GM23338 (cell line): ENCODE data around the gene CENPP. TPM values are rescaled to one million over a fixed set of nuclear protein-coding genes. Genes with fewer than 3 reads are reported as not detected.

ENCODE experiments used
- ATAC-seq: fragments of 200-7000 bp; cut with Tn5 transposase; 3 replicates; pipeline ENCODE4 v1.9.1; 2020
- DNase-seq: peaks from one replicate; pipeline ENCODE4 v3.0.0-alpha.2; 2015; ENCODE audit warnings: low spot score
- H2AFZ ChIP-seq: fragments of 200-600 bp; sonication (generic); 2 replicates; pipeline ENCODE4 v1.8.0; 2016; ENCODE audit warnings: antibody characterized with exemption, mild to moderate bottlenecking, moderate library complexity
- H3F3A ChIP-seq: fragments of 200-600 bp; sonication (generic); replicated peaks from 2 replicates; pipeline ENCODE4 v1.8.0; 2017; ENCODE audit warnings: antibody characterized with exemption, mixed run types, low read depth
- H3K27ac ChIP-seq: fragments of 200-600 bp; sonication (generic); 2 replicates; pipeline ENCODE4 v1.6.1; 2016; ENCODE audit warnings: low read depth
- H3K27me3 ChIP-seq: fragments of 200-600 bp; sonication (generic); 2 replicates; pipeline ENCODE4 v1.8.0; 2016; ENCODE audit warnings: mild to moderate bottlenecking, mixed run types, moderate library complexity; ENCODE audit not compliant: insufficient read depth
- H3K36me3 ChIP-seq: fragments of 200-600 bp; sonication (generic); 2 replicates; pipeline ENCODE4 v1.8.0; 2016; ENCODE audit warnings: mild to moderate bottlenecking; ENCODE audit not compliant: insufficient read depth
- H3K4me1 ChIP-seq: fragments of 200-600 bp; sonication (generic); 2 replicates; pipeline ENCODE4 v1.8.0; 2016; ENCODE audit warnings: mild to moderate bottlenecking, moderate library complexity; ENCODE audit not compliant: insufficient read depth
- H3K4me2 ChIP-seq: fragments of 200-600 bp; sonication (generic); 2 replicates; pipeline ENCODE4 v1.7.1; 2017; ENCODE audit warnings: mixed run types
- H3K4me3 ChIP-seq: fragments of 200-600 bp; sonication (generic); 2 replicates; pipeline ENCODE4 v1.6.1; 2016; ENCODE audit warnings: mixed run types
- H3K79me2 ChIP-seq: fragments of 200-600 bp; sonication (generic); replicated peaks from 2 replicates; pipeline ENCODE4 v1.8.0; 2017; ENCODE audit warnings: mild to moderate bottlenecking; ENCODE audit not compliant: insufficient read depth
- H3K9me2 ChIP-seq: fragments of 200-600 bp; sonication (generic); 2 replicates; pipeline ENCODE4 v1.8.0; 2017; ENCODE audit not compliant: insufficient read depth
- H4K20me1 ChIP-seq: fragments of 200-600 bp; sonication (generic); replicated peaks from 2 replicates; pipeline ENCODE4 v1.8.0; 2017; ENCODE audit warnings: mild to moderate bottlenecking; ENCODE audit not compliant: insufficient read depth
- H3K27ac Mint-ChIP-seq: 2 replicates; pipeline ENCODE4 v1.8.0; 2020; ENCODE audit warnings: inconsistent platforms, mild to moderate bottlenecking, moderate library complexity, mixed read lengths
- H3K27me3 Mint-ChIP-seq: 3 replicates; pipeline ENCODE4 v1.8.0; 2022; ENCODE audit warnings: low read depth, mild to moderate bottlenecking, moderate library complexity, mixed read lengths, inconsistent platforms; ENCODE audit not compliant: insufficient read depth, poor library complexity
- H3K36me3 Mint-ChIP-seq: 3 replicates; pipeline ENCODE4 v1.8.0; 2021; ENCODE audit warnings: low read depth, mild to moderate bottlenecking, inconsistent platforms, moderate library complexity, mixed read lengths
- H3K4me1 Mint-ChIP-seq: 3 replicates; pipeline ENCODE4 v1.8.0; 2020; ENCODE audit warnings: mild to moderate bottlenecking, inconsistent platforms, mixed read lengths
- H3K4me3 Mint-ChIP-seq: 3 replicates; pipeline ENCODE4 v1.8.0; 2021; ENCODE audit warnings: moderate library complexity, mild to moderate bottlenecking, inconsistent platforms, mixed read lengths
- H3K9me3 Mint-ChIP-seq: 3 replicates; pipeline ENCODE4 v1.8.0; 2020; ENCODE audit warnings: moderate library complexity, mild to moderate bottlenecking, inconsistent platforms, mixed read lengths
- CREB1 ChIP-seq: fragments of 250-450 bp; sonication (Bioruptor Pico); IDR thresholded peaks from 2 replicates; pipeline ENCODE4 v1.5.0; 2020; ENCODE audit warnings: low read depth, mild to moderate bottlenecking, moderate library complexity
- EZH2 ChIP-seq: fragments of 200-600 bp; sonication (generic); IDR thresholded peaks from one replicate; pipeline ENCODE4 v1.8.0; 2017; ENCODE audit warnings: antibody characterized with exemption, mild to moderate bottlenecking, low read depth; ENCODE audit not compliant: unreplicated experiment
- NANOG ChIP-seq: IDR thresholded peaks from 2 replicates; pipeline ENCODE4 v1.6.1; 2016; ENCODE audit warnings: antibody characterized with exemption, borderline replicate concordance
- POLR2AphosphoS5 ChIP-seq: IDR thresholded peaks from 2 replicates; pipeline ENCODE4 v1.6.1; 2016; ENCODE audit warnings: antibody characterized with exemption, low read depth
- STAT1 ChIP-seq: IDR thresholded peaks from one replicate; pipeline ENCODE4 v1.6.1; 2016; ENCODE audit warnings: antibody characterized with exemption; ENCODE audit not compliant: unreplicated experiment
- ZNF462 ChIP-seq: fragments of 250-450 bp; sonication (Bioruptor Pico); IDR thresholded peaks from 2 replicates; pipeline ENCODE4 v1.5.0; 2020; ENCODE audit warnings: mild to moderate bottlenecking, moderate library complexity
- polyA plus RNA-seq: library from polyadenylated mRNA; unstranded; fragments of >200 nt; fragmentation: Nextera tagmentation; extraction: Ambion mirVana; gene quantifications from 2 replicates; pipeline ENCODE4 v1.2.1, GENCODE V29; 2016
- total RNA-seq: library from RNA; depleted of rRNA; stranded (reverse); fragments of >200 nt; shearing (Covaris generic); gene quantifications from 2 replicates; pipeline ENCODE4 v1.2.3, GENCODE V29; 2014
- TF ChIP-seq, protein P1 (sequence below), 2 experiments: fragments of 200-600 bp in 1 of 2; sonication (generic) in 1 of 2; conservative IDR thresholded peaks; 2 replicates each; pipeline versions ENCODE4 v1.5.1 to v1.6.1; 2016 to 2017; ENCODE audit warnings: antibody characterized with exemption in 2 of 2, low read depth in 2 of 2, mild to moderate bottlenecking in 2 of 2, moderate library complexity in 1 of 2
- TF ChIP-seq, protein P2 (sequence below): IDR thresholded peaks from one replicate; pipeline ENCODE4 v1.6.1; 2018; ENCODE audit warnings: antibody characterized with exemption; ENCODE audit not compliant: unreplicated experiment
- TF ChIP-seq, protein P3 (sequence below): IDR thresholded peaks from 2 replicates; pipeline ENCODE4 v1.6.1; 2016; ENCODE audit warnings: antibody characterized with exemption

CENPP gene
- total and polyA plus RNA-seq, 2 experiments from 2014 or later, result 11.0 to 12.6 TPM

DNA sequence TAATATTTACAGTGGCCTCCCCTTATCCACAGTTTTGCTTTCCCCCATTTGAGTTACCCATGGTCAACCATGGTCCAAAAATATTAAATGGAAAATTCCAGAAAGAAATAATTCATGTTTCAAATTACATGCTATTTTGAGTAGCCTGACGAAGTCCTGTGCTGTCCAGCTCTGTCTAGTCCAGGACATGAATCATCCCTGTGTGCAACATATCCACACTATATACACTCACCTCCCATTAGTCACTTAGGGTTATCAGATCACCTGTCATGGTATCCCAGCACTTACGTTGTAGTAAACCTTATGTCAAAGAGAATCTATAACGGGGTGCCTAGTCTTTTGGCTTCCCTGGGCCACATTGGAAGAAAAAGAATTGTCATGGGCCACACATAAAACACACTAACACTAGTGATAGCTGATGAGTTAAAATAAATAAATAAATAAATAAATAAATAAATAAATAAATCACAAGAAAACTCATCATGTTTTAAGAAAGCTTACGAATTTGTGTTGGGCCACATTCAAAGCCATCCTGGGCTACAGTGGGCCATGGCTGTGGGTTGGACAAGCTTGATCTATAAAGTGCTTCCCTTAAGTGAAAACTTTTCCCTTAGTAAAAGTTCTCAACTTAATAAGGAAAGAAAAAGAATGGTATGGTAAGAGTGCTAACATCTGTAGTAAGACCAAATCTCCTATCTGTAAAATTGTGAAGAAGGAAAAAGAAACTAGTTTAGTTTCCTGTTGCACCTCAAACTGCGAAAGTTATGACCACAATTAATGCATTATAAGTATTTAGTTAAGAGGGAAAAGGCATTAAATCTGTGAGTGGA lies 114.4 kb downstream of the CENPP start:
- H2AFZ ChIP-seq, result no peak overlapping the region
- H3K9me2 ChIP-seq, result no peaks in the 10 kb centered on the region; the same call in 1 of the 2 replicates
- no peaks in the 10 kb centered on the region for H3K36me3 ChIP-seq
- Mint-ChIP-seq H3K9me3 (no peaks in the 10 kb centered on the region), H3K4me3 (no peak overlapping the region), H3K4me1 (no peaks in the 10 kb centered on the region), H3K27me3 (peaks cover 9% of the 10 kb centered on the region), H3K27ac (no peak overlapping the region), H3K36me3 (no peaks in the 10 kb centered on the region)
- no peaks in the 10 kb centered on the region for H3K27me3 ChIP-seq
- H3K4me2 ChIP-seq, result no peak overlapping the region
- ATAC-seq (no peak), DNase-seq (no peak)
- no peaks in the 10 kb centered on the region for H3F3A ChIP-seq
- H4K20me1 ChIP-seq, result no peaks in the 10 kb centered on the region; the same call in 1 of the 2 replicates
- no peaks in the 10 kb centered on the region for H3K79me2 ChIP-seq
- TF ChIP-seq, protein P1, sequence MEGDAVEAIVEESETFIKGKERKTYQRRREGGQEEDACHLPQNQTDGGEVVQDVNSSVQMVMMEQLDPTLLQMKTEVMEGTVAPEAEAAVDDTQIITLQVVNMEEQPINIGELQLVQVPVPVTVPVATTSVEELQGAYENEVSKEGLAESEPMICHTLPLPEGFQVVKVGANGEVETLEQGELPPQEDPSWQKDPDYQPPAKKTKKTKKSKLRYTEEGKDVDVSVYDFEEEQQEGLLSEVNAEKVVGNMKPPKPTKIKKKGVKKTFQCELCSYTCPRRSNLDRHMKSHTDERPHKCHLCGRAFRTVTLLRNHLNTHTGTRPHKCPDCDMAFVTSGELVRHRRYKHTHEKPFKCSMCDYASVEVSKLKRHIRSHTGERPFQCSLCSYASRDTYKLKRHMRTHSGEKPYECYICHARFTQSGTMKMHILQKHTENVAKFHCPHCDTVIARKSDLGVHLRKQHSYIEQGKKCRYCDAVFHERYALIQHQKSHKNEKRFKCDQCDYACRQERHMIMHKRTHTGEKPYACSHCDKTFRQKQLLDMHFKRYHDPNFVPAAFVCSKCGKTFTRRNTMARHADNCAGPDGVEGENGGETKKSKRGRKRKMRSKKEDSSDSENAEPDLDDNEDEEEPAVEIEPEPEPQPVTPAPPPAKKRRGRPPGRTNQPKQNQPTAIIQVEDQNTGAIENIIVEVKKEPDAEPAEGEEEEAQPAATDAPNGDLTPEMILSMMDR (conservative IDR thresholded peaks at IDR 0.05; ENCODE audit: low read depth in 2 of 2), result no peak
- TF ChIP-seq STAT1 (no peak), ZNF462 (CRISPR knock-in tag) (no peak), POLR2AphosphoS5 (no peak), NANOG (no peak), CREB1 (no peak), EZH2 (no peak)
- TF ChIP-seq, protein P2, sequence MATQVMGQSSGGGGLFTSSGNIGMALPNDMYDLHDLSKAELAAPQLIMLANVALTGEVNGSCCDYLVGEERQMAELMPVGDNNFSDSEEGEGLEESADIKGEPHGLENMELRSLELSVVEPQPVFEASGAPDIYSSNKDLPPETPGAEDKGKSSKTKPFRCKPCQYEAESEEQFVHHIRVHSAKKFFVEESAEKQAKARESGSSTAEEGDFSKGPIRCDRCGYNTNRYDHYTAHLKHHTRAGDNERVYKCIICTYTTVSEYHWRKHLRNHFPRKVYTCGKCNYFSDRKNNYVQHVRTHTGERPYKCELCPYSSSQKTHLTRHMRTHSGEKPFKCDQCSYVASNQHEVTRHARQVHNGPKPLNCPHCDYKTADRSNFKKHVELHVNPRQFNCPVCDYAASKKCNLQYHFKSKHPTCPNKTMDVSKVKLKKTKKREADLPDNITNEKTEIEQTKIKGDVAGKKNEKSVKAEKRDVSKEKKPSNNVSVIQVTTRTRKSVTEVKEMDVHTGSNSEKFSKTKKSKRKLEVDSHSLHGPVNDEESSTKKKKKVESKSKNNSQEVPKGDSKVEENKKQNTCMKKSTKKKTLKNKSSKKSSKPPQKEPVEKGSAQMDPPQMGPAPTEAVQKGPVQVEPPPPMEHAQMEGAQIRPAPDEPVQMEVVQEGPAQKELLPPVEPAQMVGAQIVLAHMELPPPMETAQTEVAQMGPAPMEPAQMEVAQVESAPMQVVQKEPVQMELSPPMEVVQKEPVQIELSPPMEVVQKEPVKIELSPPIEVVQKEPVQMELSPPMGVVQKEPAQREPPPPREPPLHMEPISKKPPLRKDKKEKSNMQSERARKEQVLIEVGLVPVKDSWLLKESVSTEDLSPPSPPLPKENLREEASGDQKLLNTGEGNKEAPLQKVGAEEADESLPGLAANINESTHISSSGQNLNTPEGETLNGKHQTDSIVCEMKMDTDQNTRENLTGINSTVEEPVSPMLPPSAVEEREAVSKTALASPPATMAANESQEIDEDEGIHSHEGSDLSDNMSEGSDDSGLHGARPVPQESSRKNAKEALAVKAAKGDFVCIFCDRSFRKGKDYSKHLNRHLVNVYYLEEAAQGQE, result no peak
- TF ChIP-seq, protein P3, sequence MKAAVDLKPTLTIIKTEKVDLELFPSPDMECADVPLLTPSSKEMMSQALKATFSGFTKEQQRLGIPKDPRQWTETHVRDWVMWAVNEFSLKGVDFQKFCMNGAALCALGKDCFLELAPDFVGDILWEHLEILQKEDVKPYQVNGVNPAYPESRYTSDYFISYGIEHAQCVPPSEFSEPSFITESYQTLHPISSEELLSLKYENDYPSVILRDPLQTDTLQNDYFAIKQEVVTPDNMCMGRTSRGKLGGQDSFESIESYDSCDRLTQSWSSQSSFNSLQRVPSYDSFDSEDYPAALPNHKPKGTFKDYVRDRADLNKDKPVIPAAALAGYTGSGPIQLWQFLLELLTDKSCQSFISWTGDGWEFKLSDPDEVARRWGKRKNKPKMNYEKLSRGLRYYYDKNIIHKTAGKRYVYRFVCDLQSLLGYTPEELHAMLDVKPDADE, result no peak
- H3K4me3 ChIP-seq, result no peak overlapping the region
- no peak overlapping the region for H3K27ac ChIP-seq
- H3K4me1 ChIP-seq, result no peaks in the 10 kb centered on the region
